Skeletal muscle cell (primary cell): ENCODE results near the gene KDM2B.

Experiments
- DNase-seq: peaks from one replicate; pipeline ENCODE4 v3.0.0-alpha.2; 2010; ENCODE audit warnings: low read depth
- H3K4me3 ChIP-seq: 2 replicates; pipeline ENCODE4 v1.5.1; 2011; ENCODE audit warnings: low read depth, mild to moderate bottlenecking, control low read depth, low read length, moderate library complexity

Gene KDM2B

GRCh38 chr12:121443911-121444841 is 136.6 kb downstream of the KDM2B start:
- H3K4me3 ChIP-seq: no peak overlapping the region
- DNase-seq: no peak

- DNase-seq: peak; percentile 7
- no peak overlapping the region for H3K4me3 ChIP-seq
Observed at GRCh38 chr12:121443193-121443870, 137.5 kb downstream of the KDM2B start.

GRCh38 chr12:121442028-121442948 is 138.5 kb downstream of the KDM2B start:
- no peak overlapping the region for H3K4me3 ChIP-seq
- DNase-seq: no peak

GRCh38 chr12:121441555-121441954 is 139.3 kb downstream of the KDM2B start:
- H3K4me3 ChIP-seq: no peak overlapping the region
- no peak for DNase-seq

- no peak for DNase-seq
Observed at GRCh38 chr12:121440768-121441167, 140.1 kb downstream of the KDM2B start.

GRCh38 chr12:121439715-121440114 is 141.1 kb downstream of the KDM2B start:
- DNase-seq: no peak
- no peak overlapping the region for H3K4me3 ChIP-seq

More at GRCh38 chr12:121440768-121441167, 140.1 kb downstream of the KDM2B start:
- H3K4me3 ChIP-seq: no peak overlapping the region

GRCh38 chr12:121438905-121439304 is 141.9 kb downstream of the KDM2B start:
- no peak for DNase-seq
- no peak overlapping the region for H3K4me3 ChIP-seq

GRCh38 chr12:121436706-121437105 is 144.1 kb downstream of the KDM2B start:
- no peak for DNase-seq

GRCh38 chr12:121432740-121433480 is 147.9 kb downstream of the KDM2B start:
- no peak overlapping the region for H3K4me3 ChIP-seq
- no peak for DNase-seq

More at GRCh38 chr12:121436706-121437105, 144.1 kb downstream of the KDM2B start:
- H3K4me3 ChIP-seq: no peak overlapping the region

GRCh38 chr12:121430833-121431415 is 149.9 kb downstream of the KDM2B start:
- H3K4me3 ChIP-seq: no peak overlapping the region
- DNase-seq: no peak

GRCh38 chr12:121428883-121429282 is 151.9 kb downstream of the KDM2B start:
- H3K4me3 ChIP-seq: no peak overlapping the region
- DNase-seq: no peak

- no peak for DNase-seq
- no peak overlapping the region for H3K4me3 ChIP-seq
Observed at GRCh38 chr12:121427556-121428050, 153.2 kb downstream of the KDM2B start.

- DNase-seq: no peak
- no peak overlapping the region for H3K4me3 ChIP-seq
Observed at GRCh38 chr12:121424624-121424975, 156.2 kb downstream of the KDM2B start.

GRCh38 chr12:121423682-121424623 is 156.9 kb downstream of the KDM2B start:
- DNase-seq: no peak
- no peak overlapping the region for H3K4me3 ChIP-seq

GRCh38 chr12:121423253-121423652 is 157.6 kb downstream of the KDM2B start:
- no peak for DNase-seq

GRCh38 chr12:121420109-121420508 is 160.7 kb downstream of the KDM2B start:
- no peak overlapping the region for H3K4me3 ChIP-seq
- DNase-seq: no peak

More at GRCh38 chr12:121423253-121423652, 157.6 kb downstream of the KDM2B start:
- no peak overlapping the region for H3K4me3 ChIP-seq

GRCh38 chr12:121417847-121418246 is 163.0 kb downstream of the KDM2B start:
- no peak overlapping the region for H3K4me3 ChIP-seq
- no peak for DNase-seq
